Keratinocyte (primary cell): ENCODE data around the gene ADNP2. TPM values are rescaled to one million over a fixed set of nuclear protein-coding genes. Genes with fewer than 3 reads are reported as not detected.
A peak's percentile ranks its signal among the peaks of the same experiment; 100 is the strongest.

ENCODE experiments used
- DNase-seq: peaks from one replicate; pipeline ENCODE4 v3.0.0-alpha.2; 2011; ENCODE audit warnings: low read depth, missing footprints, low spot score
- FAIRE-seq: peaks from 2 replicates; lab custom pipeline; 2011; peaks lifted over from hg19 to GRCh38; lab: Jason Lieb, UNC
- H2AFZ ChIP-seq: 2 replicates; pipeline ENCODE4 v1.6.0; 2012; ENCODE audit warnings: low read length, control low read depth, inconsistent platforms; ENCODE audit not compliant: control insufficient read depth
- H3K27ac ChIP-seq: 2 replicates; pipeline ENCODE4 v1.5.1; 2011; ENCODE audit warnings: low read length; ENCODE audit not compliant: control insufficient read depth, insufficient read depth
- H3K27me3 ChIP-seq: 3 replicates; pipeline ENCODE4 v1.6.0; 2011; ENCODE audit warnings: low read length; ENCODE audit not compliant: control insufficient read depth, insufficient read depth; ENCODE audit errors: extremely low read depth
- H3K36me3 ChIP-seq, 2 experiments: 2 replicates in 1 of 2; 3 replicates in 1 of 2; pipeline ENCODE4 v1.5.1; 2011; ENCODE audit warnings: low read length in 2 of 2, mild to moderate bottlenecking in 1 of 2; ENCODE audit not compliant: control insufficient read depth in 2 of 2, insufficient read depth in 2 of 2; ENCODE audit errors: extremely low read depth in 1 of 2
- H3K4me1 ChIP-seq: 3 replicates; pipeline ENCODE4 v1.5.1; 2011; ENCODE audit warnings: low read length; ENCODE audit not compliant: control insufficient read depth, insufficient read depth; ENCODE audit errors: extremely low read depth
- H3K4me2 ChIP-seq: 3 replicates; pipeline ENCODE4 v1.6.0; 2011; ENCODE audit warnings: low read depth, low read length; ENCODE audit not compliant: control insufficient read depth, insufficient read depth; ENCODE audit errors: extremely low read depth
- H3K4me3 ChIP-seq, 3 experiments: fragments of 200-600 bp in 1 of 3; sonication (generic) in 1 of 3; 2 replicates in 2 of 3; 3 replicates in 1 of 3; pipeline ENCODE4 v1.5.1; 2011 to 2016; ENCODE audit warnings: low read length in 3 of 3, mild to moderate bottlenecking in 3 of 3, control low read depth in 2 of 3, inconsistent platforms in 1 of 3, low read depth in 1 of 3, mixed read lengths in 1 of 3, mixed run types in 1 of 3, moderate library complexity in 1 of 3; ENCODE audit not compliant: control insufficient read depth in 2 of 3, insufficient read depth in 2 of 3; ENCODE audit errors: extremely low read depth in 1 of 3
- H3K79me2 ChIP-seq: 2 replicates; pipeline ENCODE4 v1.6.0; 2012; ENCODE audit warnings: low read length; ENCODE audit not compliant: control insufficient read depth, insufficient read depth
- H3K9ac ChIP-seq: 3 replicates; pipeline ENCODE4 v1.6.0; 2011; ENCODE audit warnings: low read length; ENCODE audit not compliant: control insufficient read depth, insufficient read depth; ENCODE audit errors: extremely low read depth
- H3K9me1 ChIP-seq: 3 replicates; pipeline ENCODE4 v1.6.0; 2011; ENCODE audit warnings: low read length; ENCODE audit not compliant: control insufficient read depth, insufficient read depth; ENCODE audit errors: extremely low read depth
- H3K9me3 ChIP-seq: 2 replicates; pipeline ENCODE4 v1.5.1; 2012; ENCODE audit warnings: low read depth, low read length; ENCODE audit not compliant: control insufficient read depth
- H4K20me1 ChIP-seq: 3 replicates; pipeline ENCODE4 v1.6.0; 2011; ENCODE audit warnings: low read length; ENCODE audit not compliant: control insufficient read depth, insufficient read depth; ENCODE audit errors: extremely low read depth
- EZH2 ChIP-seq: IDR thresholded peaks from one replicate; pipeline ENCODE4 v1.6.1; 2012; ENCODE audit warnings: inconsistent platforms, mild to moderate bottlenecking, low read length, moderate library complexity
- dilution Hi-C: fragments of 300-500 bp; cut with MboI; formaldehyde crosslinking; loops from one replicate; pipeline ENCODE4 v1.7.0; 2020; ENCODE audit warnings: low sequenced_read_pairs; ENCODE audit not compliant: extremely low pct_ligation_motif_present
- polyA plus RNA-seq, 5 experiments: library from polyadenylated mRNA; depleted of rRNA in 3 of 5; stranded (reverse) in 3 of 5; stranded (forward) in 1 of 5; unstranded in 1 of 5; fragments of >200 nt; gene quantifications; 1 replicate in 1 of 5; 2 replicates in 3 of 5; 3 replicates in 1 of 5; pipeline versions ENCODE4 v1.2.1 to v1.2.3, GENCODE V29; 2011 to 2012; ENCODE audit warnings: missing spikeins in 2 of 5, low read depth in 1 of 5, low replicate concordance in 1 of 5
- TF ChIP-seq, protein P1 (sequence below), 3 experiments: IDR thresholded peaks in 1 of 3; conservative IDR thresholded peaks in 1 of 3; optimal IDR thresholded peaks in 1 of 3; 2 replicates in 2 of 3; 3 replicates in 1 of 3; pipeline versions ENCODE3 to v1.5.1; 2011; ENCODE audit warnings: low read length in 3 of 3, mild to moderate bottlenecking in 3 of 3, moderate library complexity in 2 of 3, control low read depth in 1 of 3, inconsistent platforms in 1 of 3; ENCODE audit not compliant: insufficient read depth in 2 of 3; ENCODE audit errors: extremely low read depth in 1 of 3

Gene ADNP2
- polyA plus RNA-seq, 1 donor (not counting 4 experiments of a cell fraction or from before 2014, with no cell fraction given) = 11.3 TPM

DNA sequence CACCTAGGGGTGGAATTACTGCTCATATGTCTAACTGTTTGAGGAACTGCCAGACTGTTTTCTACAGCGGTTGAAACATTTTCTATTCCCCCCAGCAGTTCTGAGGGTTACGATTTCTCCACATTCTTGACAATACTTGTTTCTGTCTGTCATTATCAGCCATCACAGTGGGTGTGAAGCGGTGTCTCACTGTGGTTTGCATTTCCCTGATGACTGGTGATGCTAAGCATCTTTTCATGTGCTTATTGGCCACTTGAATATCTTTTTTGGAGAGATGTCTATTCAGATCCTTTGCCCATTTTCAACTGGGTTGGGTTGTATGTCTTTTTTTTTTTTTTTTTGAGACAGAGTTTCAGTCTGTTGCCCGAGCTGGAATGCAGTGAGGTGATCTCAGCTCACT, 63.0 kb downstream of the ADNP2 start:
- dilution Hi-C loops = no loop called here
- no peak for TF ChIP-seq EZH2
- TF ChIP-seq, protein P1, sequence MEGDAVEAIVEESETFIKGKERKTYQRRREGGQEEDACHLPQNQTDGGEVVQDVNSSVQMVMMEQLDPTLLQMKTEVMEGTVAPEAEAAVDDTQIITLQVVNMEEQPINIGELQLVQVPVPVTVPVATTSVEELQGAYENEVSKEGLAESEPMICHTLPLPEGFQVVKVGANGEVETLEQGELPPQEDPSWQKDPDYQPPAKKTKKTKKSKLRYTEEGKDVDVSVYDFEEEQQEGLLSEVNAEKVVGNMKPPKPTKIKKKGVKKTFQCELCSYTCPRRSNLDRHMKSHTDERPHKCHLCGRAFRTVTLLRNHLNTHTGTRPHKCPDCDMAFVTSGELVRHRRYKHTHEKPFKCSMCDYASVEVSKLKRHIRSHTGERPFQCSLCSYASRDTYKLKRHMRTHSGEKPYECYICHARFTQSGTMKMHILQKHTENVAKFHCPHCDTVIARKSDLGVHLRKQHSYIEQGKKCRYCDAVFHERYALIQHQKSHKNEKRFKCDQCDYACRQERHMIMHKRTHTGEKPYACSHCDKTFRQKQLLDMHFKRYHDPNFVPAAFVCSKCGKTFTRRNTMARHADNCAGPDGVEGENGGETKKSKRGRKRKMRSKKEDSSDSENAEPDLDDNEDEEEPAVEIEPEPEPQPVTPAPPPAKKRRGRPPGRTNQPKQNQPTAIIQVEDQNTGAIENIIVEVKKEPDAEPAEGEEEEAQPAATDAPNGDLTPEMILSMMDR (optimal IDR thresholded peaks at IDR 0.05 in 1 of 3, IDR thresholded peaks at IDR 0.05 in 1 of 3, conservative IDR thresholded peaks at IDR 0.05 in 1 of 3; ENCODE audit: extremely low read depth in 1 of 3, insufficient read depth in 2 of 3, low read length in 3 of 3) = no peak
- no peak for FAIRE-seq

DNA sequence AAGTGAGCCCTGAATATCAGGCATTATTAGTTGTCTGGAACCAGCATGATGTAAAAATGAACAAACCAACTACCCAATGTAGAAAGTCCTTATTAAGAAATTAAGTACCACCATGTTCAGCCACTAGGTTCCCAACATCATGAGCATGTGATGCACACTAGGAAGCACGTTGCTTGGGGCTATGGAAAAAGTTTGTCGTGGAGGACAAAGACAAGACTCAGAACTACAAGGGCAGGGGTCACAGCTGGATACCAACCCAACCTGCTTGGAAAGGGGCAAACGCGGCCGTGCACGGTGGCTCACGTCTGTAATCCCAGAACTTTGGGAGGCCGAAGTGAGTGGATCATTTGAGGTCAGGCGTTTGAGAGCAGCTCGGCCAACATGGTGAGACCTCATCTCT, 64.0 kb downstream of the ADNP2 start:
- no peak overlapping the region for H3K27ac ChIP-seq
- H3K9ac ChIP-seq = no peak overlapping the region
- FAIRE-seq (no peak), DNase-seq (no peak)
- dilution Hi-C loops = no loop called here
- no peak overlapping the region for H3K4me3 ChIP-seq
- TF ChIP-seq, protein P1 (optimal IDR thresholded peaks at IDR 0.05 in 1 of 3, IDR thresholded peaks at IDR 0.05 in 1 of 3, conservative IDR thresholded peaks at IDR 0.05 in 1 of 3; ENCODE audit: extremely low read depth in 1 of 3, insufficient read depth in 2 of 3, low read length in 3 of 3) = no peak
- no peak for TF ChIP-seq EZH2
- H3K9me3 ChIP-seq = no peaks in the 10 kb centered on the region
- peaks cover 45% of the 10 kb centered on the region for H3K4me1 ChIP-seq
- no peak overlapping the region for H2AFZ ChIP-seq
- peaks cover 3% of the 10 kb centered on the region for H3K9me1 ChIP-seq
- H3K79me2 ChIP-seq = peaks cover 20% of the 10 kb centered on the region
- H3K36me3 ChIP-seq = peaks cover 0 to 2% of the 10 kb centered on the region in 2 experiments
- no peaks in the 10 kb centered on the region for H3K27me3 ChIP-seq
- H3K4me2 ChIP-seq = no peak overlapping the region
- no peaks in the 10 kb centered on the region for H4K20me1 ChIP-seq

More for the DNA sequence above, 63.0 kb downstream of the ADNP2 start:
- no peaks in the 10 kb centered on the region for H3K27me3 ChIP-seq
- no peak for DNase-seq
- H3K9ac ChIP-seq = peak overlapping the region; percentile 57
- H3K79me2 ChIP-seq = peaks cover 16% of the 10 kb centered on the region
- H3K36me3 ChIP-seq = peaks cover 0 to 2% of the 10 kb centered on the region in 2 experiments
- H3K27ac ChIP-seq = peak overlapping the region; percentile 58
- peak overlapping the region in 1 of 3 experiments; percentile 51 for H3K4me3 ChIP-seq
- H3K9me3 ChIP-seq = no peaks in the 10 kb centered on the region
- no peaks in the 10 kb centered on the region for H4K20me1 ChIP-seq
- peaks cover 2% of the 10 kb centered on the region for H3K9me1 ChIP-seq
- H2AFZ ChIP-seq = no peak overlapping the region
- peaks cover 42% of the 10 kb centered on the region for H3K4me1 ChIP-seq
- peak overlapping the region; percentile 79 for H3K4me2 ChIP-seq
